ENCODE results near the gene PROCR.
"Not testable (repeated sequence)": the region's sequence is repeated elsewhere in the genome, so short reads cannot be mapped to it uniquely, and the experiment has no call there.

PROCR gene

DNA sequence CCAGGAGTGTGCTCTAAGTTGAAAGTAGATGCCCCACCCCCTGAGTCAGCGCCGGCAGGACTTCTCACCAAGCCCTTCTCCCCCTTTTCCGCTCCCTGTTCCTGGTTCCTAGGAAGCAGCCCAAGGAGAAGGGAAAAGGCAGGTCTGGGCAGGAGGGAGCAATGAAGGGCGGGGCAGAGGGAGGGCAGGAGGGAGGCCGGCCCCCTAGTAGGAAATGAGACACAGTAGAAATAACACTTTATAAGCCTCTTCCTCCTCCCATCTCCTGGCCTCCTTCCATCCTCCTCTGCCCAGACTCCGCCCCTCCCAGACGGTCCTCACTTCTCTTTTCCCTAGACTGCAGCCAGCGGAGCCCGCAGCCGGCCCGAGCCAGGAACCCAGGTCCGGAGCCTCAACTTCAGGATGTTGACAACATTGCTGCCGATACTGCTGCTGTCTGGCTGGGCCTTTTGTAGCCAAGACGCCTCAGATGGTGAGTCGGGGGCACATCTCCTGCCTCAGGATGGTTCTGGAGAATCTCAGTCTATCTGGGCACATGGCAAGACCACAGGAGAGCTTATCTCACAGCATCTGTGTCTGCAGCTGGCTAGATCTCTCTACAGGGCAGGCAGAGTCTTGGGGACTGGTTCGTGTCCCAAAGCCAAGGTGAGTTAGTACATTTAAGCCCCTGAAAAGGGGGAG, at the start of gene PROCR:
Gene PROCR (plus strand): TSS at position 320 of the 681 bp plus-strand sequence. CDS start 83 bp downstream, at position 403.
- DNase-seq: no peak

DNA sequence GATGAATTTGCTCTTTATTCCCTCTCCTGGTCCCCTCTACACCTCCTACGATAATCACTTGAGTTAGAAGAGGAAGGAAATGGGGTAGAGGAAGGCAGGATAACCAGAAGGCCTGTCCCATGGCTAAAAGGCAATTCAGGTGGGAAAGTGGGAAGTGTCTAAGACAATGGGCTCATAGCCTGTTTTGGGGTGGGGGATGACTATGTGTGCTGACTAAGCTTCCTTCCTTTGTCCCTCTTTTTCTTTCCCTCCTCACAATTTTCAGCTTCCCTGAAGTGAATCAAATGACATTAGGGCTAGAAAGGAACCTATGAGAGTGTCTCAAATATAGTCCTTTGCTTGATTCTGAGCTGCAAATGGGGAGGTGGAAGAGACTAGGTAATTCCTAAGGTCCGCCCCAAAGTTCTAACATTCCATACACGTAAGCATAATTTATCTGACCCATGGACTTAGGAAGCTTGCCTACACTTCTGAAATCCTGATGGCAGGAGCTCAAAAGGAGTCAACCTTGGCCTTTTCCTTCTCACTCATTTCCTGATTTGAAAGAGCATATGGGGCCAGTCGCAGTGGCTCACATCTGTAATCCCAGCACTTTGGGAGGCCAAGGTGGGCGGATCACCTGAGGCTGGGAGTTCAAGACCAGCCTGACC, 49.0 kb upstream of the PROCR start:
- no peak for DNase-seq

DNA sequence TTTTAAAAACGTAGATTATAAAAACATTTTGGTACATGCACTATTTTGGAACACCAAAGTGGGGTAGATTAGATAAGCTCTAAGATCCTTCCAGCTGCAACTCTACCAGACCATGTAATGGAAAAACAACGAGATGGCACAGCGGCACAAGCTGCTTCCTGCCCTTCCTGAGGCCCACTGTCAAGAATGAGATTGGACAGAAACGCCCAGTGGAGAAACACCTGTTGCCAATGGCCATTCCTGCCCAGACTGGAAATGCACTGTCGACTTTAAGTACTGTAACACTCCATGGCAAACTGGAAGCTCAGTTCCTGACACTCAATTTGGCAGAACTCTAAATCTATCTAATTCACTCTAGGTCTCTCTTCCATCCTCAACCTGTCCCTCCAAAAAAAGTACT, 46.1 kb upstream of the PROCR start:
- no peak for DNase-seq

DNA sequence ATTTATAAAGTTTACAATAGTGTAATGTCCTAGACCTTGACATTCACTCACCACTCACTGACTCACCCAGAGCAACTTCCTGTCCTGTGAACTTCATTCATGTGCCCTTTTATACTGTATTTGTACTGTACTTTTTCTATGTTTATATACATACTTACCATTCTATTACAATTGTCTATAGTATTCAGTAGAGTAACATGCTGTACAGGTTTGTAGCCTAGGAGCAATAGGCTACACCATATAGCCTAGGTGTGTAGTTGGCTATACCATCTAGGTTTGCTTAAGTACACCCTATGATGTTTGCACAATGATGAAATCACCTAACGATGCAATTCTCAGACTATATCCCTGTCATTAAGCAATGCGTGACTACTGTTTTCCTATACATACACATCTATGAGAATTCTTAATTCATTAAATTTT, 42.2 kb upstream of the PROCR start:
- peak; percentile 18 for DNase-seq

DNA sequence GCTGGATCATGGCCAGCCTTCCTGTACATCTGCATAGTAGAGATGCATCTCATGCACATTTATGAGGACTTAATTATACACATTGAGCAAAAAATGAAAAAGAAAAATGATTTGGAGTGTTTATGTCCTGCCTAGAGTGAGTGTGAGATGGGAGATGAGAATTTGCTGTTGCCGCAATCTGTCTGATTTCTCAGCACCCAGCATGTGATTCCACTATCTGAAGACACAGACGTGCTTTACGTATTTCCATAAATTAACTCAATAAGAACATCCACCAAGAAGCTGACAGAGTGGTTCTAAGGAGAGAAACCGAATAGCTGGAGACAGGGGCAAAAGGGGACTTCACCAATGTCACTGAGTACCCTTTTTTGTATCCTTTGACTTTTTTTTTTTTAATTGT, 39.9 kb upstream of the PROCR start:
- DNase-seq: no peak

DNA sequence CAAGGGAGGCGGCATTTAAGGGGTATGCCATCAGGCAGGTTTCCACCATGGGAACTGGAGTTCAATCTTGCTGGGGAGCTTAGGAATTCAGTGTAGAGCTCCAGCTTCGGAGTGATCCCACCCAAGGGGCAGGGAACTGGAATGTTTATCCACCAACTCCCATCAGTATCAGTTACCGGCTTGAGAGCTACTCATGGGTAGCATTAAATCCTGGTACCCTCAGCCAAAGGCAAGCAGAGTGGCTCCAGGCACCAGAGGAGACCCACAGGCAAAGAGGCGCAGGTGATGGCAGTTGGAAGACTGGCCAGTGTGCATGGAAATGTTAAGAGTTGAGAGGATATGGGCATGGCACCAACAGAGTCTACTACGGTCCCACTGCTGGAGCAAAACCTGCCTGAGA, 38.8 kb upstream of the PROCR start:
- no peak for DNase-seq

DNA sequence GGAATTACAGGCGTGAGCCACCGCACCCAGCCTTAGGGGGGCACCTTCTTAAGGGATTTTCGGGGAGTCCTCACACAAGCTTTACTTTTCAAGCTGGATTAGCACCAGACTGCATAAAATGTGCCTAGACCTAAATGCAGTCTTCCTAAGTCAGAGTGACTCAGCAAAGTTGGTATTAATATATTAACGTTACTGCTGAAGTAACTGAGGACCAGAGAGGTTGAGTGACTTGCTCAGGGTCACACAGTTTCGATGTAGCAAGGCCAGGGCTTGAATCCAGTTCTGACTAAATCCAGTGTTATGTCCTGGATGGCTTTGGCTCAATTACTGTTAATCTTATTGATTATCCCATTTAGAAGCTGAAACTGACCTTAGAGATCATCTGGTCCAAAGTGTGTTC, 38.1 kb upstream of the PROCR start:
- DNase-seq: no peak

DNA sequence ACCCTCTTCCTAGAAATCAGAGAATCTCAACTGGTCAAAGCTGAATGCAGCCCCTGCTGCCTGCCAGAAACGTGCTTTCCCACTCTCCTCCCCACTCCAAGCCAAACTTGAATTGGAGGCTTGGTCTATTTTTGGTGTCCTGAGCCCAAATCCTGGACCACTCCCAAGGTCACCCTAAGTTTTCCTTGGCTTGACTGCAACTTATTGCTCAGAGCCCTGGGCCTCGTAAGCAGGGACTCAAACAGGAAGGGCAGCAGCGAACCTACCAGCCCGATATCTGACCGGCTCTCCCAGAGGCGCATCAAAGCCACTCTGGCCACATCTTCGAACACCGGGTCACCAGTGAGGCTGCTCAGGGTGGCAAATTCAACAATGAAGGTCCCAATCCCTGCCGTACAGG, 37.4 kb upstream of the PROCR start:
- DNase-seq: no peak

DNA sequence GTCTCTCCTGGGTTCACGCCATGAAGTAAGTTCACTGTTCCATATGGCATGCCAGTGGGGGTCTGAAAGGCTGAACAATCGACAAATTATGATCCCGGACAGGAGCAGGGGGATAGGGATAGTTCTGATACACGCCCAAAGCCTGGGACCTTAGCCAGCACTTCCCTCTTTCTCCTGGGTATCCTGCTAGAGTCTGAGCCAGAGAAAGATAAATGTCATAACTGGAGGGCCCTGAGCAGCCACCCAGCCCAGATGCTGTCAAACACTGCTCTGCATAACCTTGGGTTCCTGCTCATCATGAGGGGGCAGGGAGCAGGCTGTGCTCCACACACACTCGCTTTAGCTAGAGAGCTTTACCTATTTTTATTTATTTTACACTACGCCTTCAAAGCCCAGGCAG, 37.0 kb upstream of the PROCR start:
- no peak for DNase-seq

DNA sequence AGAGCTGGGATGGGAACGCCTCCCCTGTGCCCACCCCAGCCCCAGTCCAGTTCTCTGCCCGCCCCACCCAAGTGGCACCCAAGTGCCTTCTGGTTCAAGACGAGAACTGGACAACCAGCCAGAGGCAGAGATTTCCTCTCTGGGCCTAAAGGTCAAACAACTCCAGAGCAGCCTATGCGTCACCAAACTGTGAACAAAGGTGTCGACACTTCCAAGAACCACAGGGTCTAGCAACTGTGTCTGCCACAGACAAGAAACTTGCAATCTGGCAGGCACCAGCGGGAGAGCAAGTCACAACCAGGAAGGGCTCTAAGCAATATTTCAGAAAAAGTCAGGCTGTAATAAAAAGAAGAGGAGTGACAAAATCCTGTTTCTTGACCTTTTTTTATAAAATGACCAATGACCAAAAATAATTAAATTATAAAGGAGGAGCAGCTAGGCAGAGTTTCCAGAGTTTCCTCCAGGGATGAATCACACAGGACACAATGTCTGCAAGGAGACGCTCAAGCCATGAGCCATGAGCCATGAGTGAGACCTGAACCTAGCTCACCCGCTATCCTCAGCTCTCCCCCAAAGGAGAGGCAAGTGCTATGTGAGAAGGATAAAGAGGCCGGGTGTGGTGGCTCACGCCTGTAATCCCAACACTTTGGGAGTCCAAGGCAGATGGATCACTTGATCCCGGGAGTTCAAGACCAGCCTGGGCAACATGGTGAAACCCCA, 35.8 kb upstream of the PROCR start:
- DNase-seq: peak; percentile 56

DNA sequence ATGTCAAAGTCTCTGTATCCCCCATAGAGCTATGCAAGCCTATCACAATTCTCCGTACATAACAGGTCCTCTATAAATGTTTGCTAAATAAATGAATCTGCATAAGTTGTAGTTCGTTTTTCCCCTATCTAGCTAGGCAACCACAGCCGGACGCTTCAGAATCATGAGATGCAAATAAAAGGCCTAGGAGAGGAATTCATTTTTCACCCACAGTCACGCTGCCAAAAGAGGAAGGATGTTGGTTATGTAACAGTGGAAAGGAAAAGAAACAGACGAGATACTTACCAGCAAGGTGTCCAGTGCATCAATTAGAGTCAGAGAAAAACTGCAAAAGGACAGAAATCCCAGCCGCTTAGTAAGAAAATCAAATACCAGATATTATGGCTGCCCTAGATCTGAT, 27.2 kb upstream of the PROCR start:
- DNase-seq: no peak

DNA sequence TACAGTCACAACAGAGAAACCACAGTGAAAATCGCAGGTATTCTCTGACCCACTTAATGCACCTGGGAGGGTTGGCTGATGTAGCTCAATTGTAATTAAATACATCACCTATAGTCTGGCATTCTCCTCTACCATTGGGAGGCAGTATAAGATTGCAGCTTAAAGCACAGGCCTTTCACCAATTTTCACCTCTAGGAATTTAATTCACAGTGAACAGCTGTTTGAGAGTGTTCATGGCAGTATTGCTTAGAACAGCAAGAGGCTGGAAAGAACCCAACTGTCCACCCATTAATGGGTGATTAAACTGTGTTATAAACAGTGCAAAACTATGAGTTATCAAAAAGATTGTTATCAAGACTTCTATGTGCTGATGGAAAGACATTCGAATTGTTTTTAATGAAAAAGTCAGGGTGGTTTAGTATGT, 26.7 kb upstream of the PROCR start:
- no peak for DNase-seq

DNA sequence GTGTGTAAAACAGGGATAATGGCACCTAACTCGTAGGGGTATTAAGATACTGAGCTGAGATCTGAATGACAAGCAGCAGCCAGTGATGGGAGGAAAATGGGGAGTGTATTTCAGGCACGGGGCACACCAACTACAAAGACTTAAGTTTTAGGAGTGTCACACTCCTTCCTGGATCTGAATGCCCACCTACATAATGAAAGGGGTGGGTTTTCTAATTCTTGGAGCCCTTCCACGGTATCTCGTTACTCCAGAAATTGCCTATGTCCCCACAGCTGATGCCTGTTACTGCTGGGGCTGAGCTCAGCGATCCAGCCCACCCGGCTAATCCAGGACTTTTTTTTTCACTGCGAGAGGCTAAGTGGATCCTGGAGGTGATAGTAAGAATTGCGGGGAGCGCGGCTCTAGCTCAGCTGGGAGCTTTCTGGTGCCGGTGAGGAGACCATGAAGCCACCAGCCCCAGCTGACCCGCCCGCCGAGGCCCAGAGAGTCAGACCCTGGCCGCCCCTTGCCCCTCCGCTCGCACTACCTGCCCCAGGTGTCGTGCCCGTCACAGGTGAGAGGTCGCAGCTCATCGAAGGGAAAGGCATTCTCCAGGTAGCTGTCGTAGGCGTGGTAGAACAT, 25.5 kb upstream of the PROCR start:
- DNase-seq: no peak

DNA sequence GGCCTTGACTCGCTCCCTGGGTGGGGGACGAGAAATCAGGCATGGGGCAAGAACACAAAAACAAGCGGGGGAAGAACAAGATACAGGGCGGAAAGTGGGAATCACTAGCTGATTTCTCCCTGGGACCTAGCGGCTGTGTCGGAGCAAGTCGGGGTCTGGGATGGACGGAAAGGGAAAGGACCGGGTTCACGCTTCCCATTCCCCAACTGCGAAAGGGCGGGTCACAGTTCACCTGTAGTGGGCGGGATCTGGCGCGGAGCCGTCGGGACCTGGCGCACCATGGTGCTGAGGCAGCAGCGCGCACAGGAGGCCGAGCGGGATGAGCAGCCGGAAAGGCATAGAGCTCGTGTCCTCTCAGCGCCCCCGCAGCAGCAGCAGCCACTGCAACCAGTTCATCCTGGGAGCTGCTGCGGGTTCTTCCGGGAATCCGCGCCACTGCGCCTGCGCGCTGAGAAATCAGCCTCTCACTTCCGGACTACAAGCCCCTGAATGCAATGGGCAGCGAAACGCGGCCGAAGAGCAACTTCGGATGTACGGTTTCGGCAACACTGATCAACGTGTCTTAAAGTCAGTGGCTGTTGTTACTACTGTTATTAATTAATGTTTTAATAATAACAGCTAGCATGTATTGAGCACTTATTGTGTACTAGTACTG, 24.8 kb upstream of the PROCR start, which contains the start of gene EDEM2:
Gene EDEM2 (minus strand): TSS at position 417 of the 655 bp plus-strand sequence. CDS start 78 bp downstream, at position 339.
- peak; percentile 90 for DNase-seq

DNA sequence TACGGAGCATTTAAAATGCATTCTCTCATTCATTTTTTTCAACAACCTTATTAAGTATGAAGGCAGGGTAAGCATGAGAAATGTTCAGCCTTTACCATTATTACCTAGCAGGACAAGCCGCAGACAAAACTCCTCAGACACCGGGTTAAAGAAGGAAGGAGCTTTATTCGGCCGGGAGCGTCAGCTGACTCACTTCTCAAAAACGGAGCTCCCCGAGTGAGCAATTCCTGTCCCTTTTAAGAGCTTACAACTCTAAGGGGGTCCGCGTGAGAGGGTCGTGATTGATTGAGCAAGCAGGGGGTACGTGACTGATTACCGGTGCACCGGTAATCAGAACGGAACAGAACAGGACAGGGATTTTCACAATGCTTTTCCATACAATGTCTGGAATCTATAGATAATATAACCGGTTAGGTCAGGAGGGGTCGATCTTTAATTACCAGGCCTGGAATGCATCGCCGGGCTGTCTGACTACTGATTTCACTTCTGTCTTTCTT, 24.2 kb upstream of the PROCR start:
- not testable (repeated sequence) for DNase-seq

DNA sequence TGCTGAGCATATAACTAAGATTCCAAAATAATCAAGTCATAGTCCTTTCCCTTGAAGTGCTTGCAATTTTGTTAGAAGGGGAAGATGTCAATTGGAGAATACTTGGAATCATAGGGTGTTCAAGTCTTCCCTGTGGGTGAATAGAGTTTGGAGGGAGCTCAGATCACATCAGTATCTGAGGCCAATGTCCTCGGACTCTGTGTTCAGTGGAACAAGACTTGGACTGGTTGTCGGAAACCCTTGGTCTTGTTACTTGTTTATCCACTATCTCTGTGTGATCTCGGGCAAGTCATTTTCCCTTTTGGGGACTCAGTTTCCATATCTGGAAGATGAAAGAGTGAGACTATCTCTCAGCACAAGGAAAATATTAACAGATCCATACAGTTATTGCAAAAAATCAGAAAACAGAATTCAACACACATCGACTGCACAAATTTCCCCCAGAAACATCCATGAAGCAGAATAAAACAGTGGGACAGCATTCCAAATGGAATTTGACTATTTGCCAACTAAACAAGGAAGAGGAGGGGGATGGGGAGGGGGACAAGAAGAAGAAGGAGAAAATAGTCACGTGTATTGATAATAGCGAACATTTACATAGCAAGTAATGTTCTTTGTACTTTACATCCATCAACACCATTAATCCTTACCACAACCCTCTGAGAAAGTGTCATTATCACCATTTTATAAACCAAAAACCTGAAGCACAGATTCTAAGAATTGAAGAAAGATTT, 20.9 kb upstream of the PROCR start:
- DNase-seq: no peak

DNA sequence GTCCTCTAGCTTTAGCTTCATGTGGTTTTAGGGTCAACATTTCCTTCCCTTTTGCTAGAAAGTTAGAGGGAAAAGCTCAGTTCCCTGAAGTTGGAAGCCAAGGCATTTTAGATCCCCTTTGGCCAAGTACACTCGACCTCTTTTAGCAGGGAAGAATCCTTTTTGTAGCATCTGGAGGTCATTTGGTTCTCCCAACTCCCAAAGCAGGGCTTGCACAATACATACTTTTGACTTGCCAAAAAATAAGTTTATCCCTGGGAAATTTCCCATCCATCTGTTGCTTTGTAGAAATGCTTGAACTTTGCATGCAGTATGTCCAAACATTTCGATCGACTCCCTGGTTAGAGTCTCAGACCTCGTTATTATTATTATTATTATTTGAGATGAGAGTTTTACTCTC, 20.1 kb upstream of the PROCR start:
- DNase-seq: no peak

DNA sequence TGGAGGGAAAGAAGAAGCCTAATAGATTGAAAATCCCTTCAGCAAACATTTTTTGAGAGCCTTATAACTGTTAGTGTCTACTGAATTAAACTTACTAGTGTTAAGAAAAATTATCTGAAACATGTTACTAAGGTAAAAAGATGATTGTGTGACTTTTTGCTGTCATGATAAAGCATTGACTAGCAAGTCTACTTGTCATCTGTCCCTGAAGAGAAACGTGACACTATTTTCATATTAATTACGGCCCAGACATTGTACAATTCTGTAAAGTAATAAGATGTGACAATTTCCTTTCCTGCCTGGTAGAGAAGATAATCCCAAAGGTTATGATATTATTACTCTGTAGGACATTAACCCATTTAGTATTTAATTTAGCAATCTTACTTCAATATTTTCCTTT, 15.9 kb upstream of the PROCR start:
- DNase-seq: no peak

DNA sequence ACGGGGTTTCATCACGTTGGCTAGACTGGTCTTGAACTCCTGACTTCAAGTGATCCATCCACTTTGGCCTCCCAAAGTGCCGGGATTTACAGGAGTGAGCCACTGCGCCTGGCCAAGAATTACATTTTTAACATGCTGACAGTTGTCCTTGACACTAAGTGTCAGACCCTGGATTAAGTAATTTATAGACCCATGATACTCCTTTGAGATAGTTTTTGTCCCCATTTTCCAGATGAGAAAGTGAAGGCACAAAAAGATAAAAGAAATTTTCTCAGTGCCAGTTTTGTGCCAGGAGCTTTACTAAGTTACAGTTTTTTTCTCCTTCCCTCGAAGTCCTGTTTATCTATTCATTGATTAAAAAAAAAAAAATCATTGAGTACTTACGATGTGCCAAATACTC, 14.9 kb upstream of the PROCR start:
- no peak for DNase-seq

DNA sequence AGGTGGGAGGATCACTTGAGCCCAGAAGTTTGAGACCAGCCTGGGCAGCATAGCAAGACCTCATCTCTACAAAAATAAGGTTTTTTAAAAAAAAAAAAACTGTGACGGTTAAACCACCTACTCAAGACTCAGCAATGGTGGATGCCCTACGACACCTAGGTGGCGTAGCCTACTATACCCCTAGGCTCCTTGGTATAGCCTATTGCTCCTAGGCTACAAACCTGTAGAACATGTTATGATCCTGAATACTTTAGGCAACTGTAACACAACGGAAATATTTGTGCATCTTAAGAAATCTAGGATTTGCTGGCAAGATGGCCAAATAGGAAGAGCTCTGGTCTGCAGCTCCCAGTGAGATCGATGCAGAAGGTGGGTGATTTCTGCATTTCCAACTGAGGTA, 11.5 kb upstream of the PROCR start:
- DNase-seq: not testable (repeated sequence)

DNA sequence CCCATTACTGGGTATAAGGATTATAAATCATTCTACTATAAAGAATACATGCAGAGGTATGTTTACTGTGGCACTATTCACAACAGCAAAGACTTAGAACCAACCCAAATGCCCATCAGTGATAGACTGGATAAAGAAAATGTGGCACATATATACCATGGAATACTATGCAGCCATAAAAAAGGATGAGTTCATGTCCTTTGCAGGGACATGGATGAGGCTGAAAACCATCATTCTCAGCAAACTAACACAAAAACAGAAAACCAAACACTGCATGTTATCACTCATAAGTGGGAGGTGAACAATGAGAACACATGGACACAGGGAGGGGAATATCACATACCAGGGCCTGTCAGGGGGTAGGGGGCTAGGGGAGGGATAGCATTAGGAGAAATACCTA, 7.3 kb upstream of the PROCR start:
- not testable (repeated sequence) for DNase-seq

Data from NK-92 treated with Interleukin-12 subunit alpha and Interleukin-12 subunit beta, amount 100 ng/mL, for 24 hours (cell line).